Spleen (tissue), 11 donors: ENCODE results near the gene PPM1B. TPM values are rescaled to one million over a fixed set of nuclear protein-coding genes. Genes with fewer than 3 reads are reported as not detected.

Experiments
- DNase-seq: peaks from one replicate; pipeline ENCODE4 v3.0.0-alpha.2; 2020
- H3K27ac ChIP-seq, 8 donors: fragments of 200-600 bp; sonication (generic) in 7 of 8; 1 replicate in 4 of 8; 2 replicates in 4 of 8; pipeline versions ENCODE4 v1.5.0 to v1.8.0; 2016 to 2021; ENCODE audit warnings: inconsistent platforms in 4 of 8, mild to moderate bottlenecking in 4 of 8, moderate library complexity in 1 of 8
- H3K27me3 ChIP-seq, 7 donors: fragments of 200-600 bp; sonication (generic) in 6 of 7; replicated peaks in 1 of 7; 1 replicate in 4 of 7; 2 replicates in 3 of 7; pipeline versions ENCODE4 v1.5.0 to v1.8.0; 2016 to 2021; ENCODE audit warnings: inconsistent platforms in 3 of 7, mild to moderate bottlenecking in 1 of 7
- H3K36me3 ChIP-seq, 6 donors: fragments of 200-600 bp; sonication (generic) in 5 of 6; 1 replicate in 4 of 6; 2 replicates in 2 of 6; pipeline versions ENCODE4 v1.5.0 to v1.8.0; 2016 to 2021; ENCODE audit warnings: inconsistent platforms in 2 of 6
- H3K4me1 ChIP-seq, 6 donors: fragments of 200-600 bp; sonication (generic) in 5 of 6; 1 replicate in 3 of 6; 2 replicates in 3 of 6; pipeline versions ENCODE4 v1.5.0 to v1.8.0; 2016 to 2021; ENCODE audit warnings: inconsistent platforms in 3 of 6
- H3K4me3 ChIP-seq, 8 donors: fragments of 200-600 bp; sonication (generic) in 7 of 8; 1 replicate in 4 of 8; 2 replicates in 4 of 8; pipeline versions ENCODE4 v1.5.0 to v1.8.0; 2016 to 2021; ENCODE audit warnings: inconsistent platforms in 4 of 8, mild to moderate bottlenecking in 4 of 8, moderate library complexity in 2 of 8
- H3K9me3 ChIP-seq, 8 donors: fragments of 200-600 bp; sonication (generic) in 7 of 8; 1 replicate in 4 of 8; 2 replicates in 4 of 8; pipeline versions ENCODE4 v1.5.0 to v1.8.0; 2016 to 2021; ENCODE audit warnings: inconsistent platforms in 4 of 8
- CTCF ChIP-seq, 11 experiments: fragments of 200-600 bp in 7 of 11; fragments of 450-650 bp in 4 of 11; sonication (generic) in 4 of 11; IDR thresholded peaks in 8 of 11; conservative IDR thresholded peaks in 3 of 11; 1 replicate in 7 of 11; 2 replicates in 4 of 11; pipeline versions ENCODE4 v1.4.0 to v1.8.0; 2016 to 2021; ENCODE audit warnings: antibody characterized with exemption in 11 of 11, inconsistent platforms in 4 of 11, mild to moderate bottlenecking in 1 of 11
- POLR2A ChIP-seq, 3 donors: fragments of 450-650 bp; IDR thresholded peaks; one replicate each; pipeline ENCODE4 v1.5.1; 2017; ENCODE audit warnings: antibody characterized with exemption in 3 of 3, mild to moderate bottlenecking in 1 of 3
- POLR2AphosphoS5 ChIP-seq, 3 donors: sonication (generic); formaldehyde crosslinking; IDR thresholded peaks; one replicate each; pipeline ENCODE4 v1.5.1; 2017; ENCODE audit warnings: antibody characterized with exemption in 3 of 3
- WGBS, 5 donors: extraction: QIAGEN DNeasy Blood & Tissue Kit in 3 of 5; methylation state at CpG; one replicate each; pipeline versions ENCODE4 v1.1.5 to v1.1.7; 2013 to 2018; 5-methylcytosine and 5-hydroxymethylcytosine counted together
- intact Hi-C: fragments of 100-400 bp; cut with DNase I; formaldehyde crosslinking; loops from one replicate; pipeline ENCODE4 v1.15.0; 2023; ENCODE audit warnings: low total_unique reads
- polyA plus RNA-seq, 3 donors: library from polyadenylated mRNA; stranded (reverse); fragments of 200-250 nt; gene quantifications; one replicate each; pipeline ENCODE4 v1.2.1, GENCODE V29; 2013
- total RNA-seq, 7 donors: library from RNA; depleted of rRNA in 3 of 7; stranded (reverse); fragments of >200 nt in 3 of 7; fragmentation: NEBNext Ultra II Directional in 4 of 7; extraction: Animal tissue kit (Norgen Biotek cat#: 25700) in 4 of 7; gene quantifications; one replicate each; pipeline versions ENCODE4 v1.1.0 to v1.2.1, GENCODE V29; 2016 to 2021
- donor health status: healthy with polysubstance abuse.
- donor health status: DM: no; HTN: no; CAD: no; lungs with moderate emphysema.
- donor health status: DM: no; HTN: no; CAD: no.
- donor health status: Bipolar disorder and iron deficiency.
- donor health status: healthy.
- donor health status: DM: no; HTN: no; CAD: no.
- donor health status: DM: yes; HTN: yes; CAD: no.

Gene PPM1B
- total and polyA plus RNA-seq, 10 donors, result 21.9 to 86.3 (median 57.4) TPM

GRCh38 chr2:44267796-44268648, 99.3 kb downstream of the PPM1B start:
- TF ChIP-seq POLR2AphosphoS5 (IDR thresholded peaks at IDR 0.05), result no peak
- TF ChIP-seq POLR2A (IDR thresholded peaks at IDR 0.05), result no peak
- no peak for TF ChIP-seq CTCF (IDR thresholded peaks at IDR 0.05 in 8 of 11, conservative IDR thresholded peaks at IDR 0.05 in 3 of 11)
- no peak for DNase-seq
- Histone ChIP-seq H3K27ac (no peak overlapping the region), H3K9me3 (no peaks in the 10 kb centered on the region), H3K4me3 (no peak overlapping the region), H3K4me1 (no peaks in the 10 kb centered on the region), H3K27me3 (no peaks in the 10 kb centered on the region), H3K36me3 (no peaks in the 10 kb centered on the region)
- intact Hi-C loops, result no loop called here
- 70 to 93% (median 89%) methylated on average over 7 of the region's 7 CpGs for WGBS, 5 donors

- Histone ChIP-seq H3K4me3 (no peak overlapping the region), H3K27me3 (no peaks in the 10 kb centered on the region), H3K9me3 (no peaks in the 10 kb centered on the region), H3K4me1 (no peaks in the 10 kb centered on the region), H3K36me3 (no peaks in the 10 kb centered on the region), H3K27ac (no peak overlapping the region)
- intact Hi-C loops, result no loop called here
- no peak for DNase-seq
- WGBS, 5 donors, result 64 to 88% (median 82%) methylated on average over 1 of the region's 1 CpG
- TF ChIP-seq CTCF (IDR thresholded peaks at IDR 0.05 in 8 of 11, conservative IDR thresholded peaks at IDR 0.05 in 3 of 11) (no peak), POLR2A (IDR thresholded peaks at IDR 0.05) (no peak), POLR2AphosphoS5 (IDR thresholded peaks at IDR 0.05) (no peak)
Measured at GRCh38 chr2:44269831-44270230, 101.2 kb downstream of the PPM1B start.

GRCh38 chr2:44271296-44271695, 102.6 kb downstream of the PPM1B start:
- TF ChIP-seq POLR2AphosphoS5 (IDR thresholded peaks at IDR 0.05) (no peak), CTCF (IDR thresholded peaks at IDR 0.05 in 8 of 11, conservative IDR thresholded peaks at IDR 0.05 in 3 of 11) (no peak), POLR2A (IDR thresholded peaks at IDR 0.05) (no peak)
- Histone ChIP-seq H3K27me3 (no peaks in the 10 kb centered on the region), H3K4me3 (no peak overlapping the region), H3K36me3 (no peaks in the 10 kb centered on the region), H3K4me1 (no peaks in the 10 kb centered on the region), H3K27ac (no peak overlapping the region), H3K9me3 (no peaks in the 10 kb centered on the region)
- intact Hi-C loops, result no loop called here
- no peak for DNase-seq
- 94 to 96% (median 94%) methylated on average over 7 of the region's 7 CpGs for WGBS, 5 donors

DNA sequence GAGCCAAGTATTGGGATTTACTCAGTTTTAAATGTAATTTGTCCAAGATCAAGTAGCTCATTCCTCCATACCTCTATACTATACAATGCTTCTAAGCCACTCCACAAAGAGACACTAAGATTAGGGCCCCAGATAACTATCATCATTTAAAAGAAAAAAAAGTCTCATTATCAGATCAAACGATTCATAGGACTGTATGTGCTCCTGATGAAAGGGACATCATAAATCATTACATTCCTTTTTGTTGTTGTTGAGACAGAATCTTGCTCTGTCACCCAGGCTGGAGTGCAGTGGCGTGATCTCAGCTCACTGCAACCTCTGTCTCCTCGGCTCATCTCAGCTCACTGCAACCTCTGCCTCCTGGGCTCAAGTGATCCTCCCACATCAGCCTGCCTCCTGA, 104.4 kb downstream of the PPM1B start:
- Histone ChIP-seq H3K27me3 (no peaks in the 10 kb centered on the region), H3K4me3 (no peak overlapping the region), H3K4me1 (no peaks in the 10 kb centered on the region), H3K36me3 (no peaks in the 10 kb centered on the region), H3K27ac (no peak overlapping the region), H3K9me3 (no peaks in the 10 kb centered on the region)
- WGBS, 5 donors, result 70 to 90% (median 71%) methylated on average over 3 of the region's 3 CpGs
- DNase-seq, result no peak
- TF ChIP-seq CTCF (IDR thresholded peaks at IDR 0.05 in 8 of 11, conservative IDR thresholded peaks at IDR 0.05 in 3 of 11) (no peak), POLR2A (IDR thresholded peaks at IDR 0.05) (no peak), POLR2AphosphoS5 (IDR thresholded peaks at IDR 0.05) (no peak)
- intact Hi-C loops, result no loop called here
